ENCODE results near the gene ZYG11A. TPM values are rescaled to one million over a fixed set of nuclear protein-coding genes. Genes with fewer than 3 reads are reported as not detected.

ZYG11A gene
- total and polyA plus RNA-seq, 2 of the 8 experiments (the other 6 are each of a cell fraction or from before 2014, with no cell fraction given): 0.89 to 2.6 TPM

DNA sequence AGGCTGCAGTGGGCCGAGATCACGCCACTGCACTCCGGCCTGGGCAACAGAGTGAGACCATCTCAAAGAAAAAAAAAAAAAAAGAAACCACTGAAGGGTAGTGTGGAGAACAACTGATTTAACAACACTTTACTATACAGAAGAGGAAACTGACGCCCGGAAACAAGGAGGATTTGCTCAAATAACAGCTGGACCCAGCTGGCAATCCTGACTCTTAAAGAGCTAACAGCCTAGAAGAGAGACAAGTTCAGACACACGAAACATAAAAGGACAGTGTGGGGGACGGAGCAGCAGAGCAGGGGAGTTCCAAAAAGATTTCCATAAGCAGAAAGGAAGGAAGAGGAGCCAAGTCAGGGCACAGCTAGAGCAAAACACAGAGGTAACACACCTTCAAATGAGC lies 74.6 kb downstream of the ZYG11A start (continued):
- TF ChIP-seq, protein P1, sequence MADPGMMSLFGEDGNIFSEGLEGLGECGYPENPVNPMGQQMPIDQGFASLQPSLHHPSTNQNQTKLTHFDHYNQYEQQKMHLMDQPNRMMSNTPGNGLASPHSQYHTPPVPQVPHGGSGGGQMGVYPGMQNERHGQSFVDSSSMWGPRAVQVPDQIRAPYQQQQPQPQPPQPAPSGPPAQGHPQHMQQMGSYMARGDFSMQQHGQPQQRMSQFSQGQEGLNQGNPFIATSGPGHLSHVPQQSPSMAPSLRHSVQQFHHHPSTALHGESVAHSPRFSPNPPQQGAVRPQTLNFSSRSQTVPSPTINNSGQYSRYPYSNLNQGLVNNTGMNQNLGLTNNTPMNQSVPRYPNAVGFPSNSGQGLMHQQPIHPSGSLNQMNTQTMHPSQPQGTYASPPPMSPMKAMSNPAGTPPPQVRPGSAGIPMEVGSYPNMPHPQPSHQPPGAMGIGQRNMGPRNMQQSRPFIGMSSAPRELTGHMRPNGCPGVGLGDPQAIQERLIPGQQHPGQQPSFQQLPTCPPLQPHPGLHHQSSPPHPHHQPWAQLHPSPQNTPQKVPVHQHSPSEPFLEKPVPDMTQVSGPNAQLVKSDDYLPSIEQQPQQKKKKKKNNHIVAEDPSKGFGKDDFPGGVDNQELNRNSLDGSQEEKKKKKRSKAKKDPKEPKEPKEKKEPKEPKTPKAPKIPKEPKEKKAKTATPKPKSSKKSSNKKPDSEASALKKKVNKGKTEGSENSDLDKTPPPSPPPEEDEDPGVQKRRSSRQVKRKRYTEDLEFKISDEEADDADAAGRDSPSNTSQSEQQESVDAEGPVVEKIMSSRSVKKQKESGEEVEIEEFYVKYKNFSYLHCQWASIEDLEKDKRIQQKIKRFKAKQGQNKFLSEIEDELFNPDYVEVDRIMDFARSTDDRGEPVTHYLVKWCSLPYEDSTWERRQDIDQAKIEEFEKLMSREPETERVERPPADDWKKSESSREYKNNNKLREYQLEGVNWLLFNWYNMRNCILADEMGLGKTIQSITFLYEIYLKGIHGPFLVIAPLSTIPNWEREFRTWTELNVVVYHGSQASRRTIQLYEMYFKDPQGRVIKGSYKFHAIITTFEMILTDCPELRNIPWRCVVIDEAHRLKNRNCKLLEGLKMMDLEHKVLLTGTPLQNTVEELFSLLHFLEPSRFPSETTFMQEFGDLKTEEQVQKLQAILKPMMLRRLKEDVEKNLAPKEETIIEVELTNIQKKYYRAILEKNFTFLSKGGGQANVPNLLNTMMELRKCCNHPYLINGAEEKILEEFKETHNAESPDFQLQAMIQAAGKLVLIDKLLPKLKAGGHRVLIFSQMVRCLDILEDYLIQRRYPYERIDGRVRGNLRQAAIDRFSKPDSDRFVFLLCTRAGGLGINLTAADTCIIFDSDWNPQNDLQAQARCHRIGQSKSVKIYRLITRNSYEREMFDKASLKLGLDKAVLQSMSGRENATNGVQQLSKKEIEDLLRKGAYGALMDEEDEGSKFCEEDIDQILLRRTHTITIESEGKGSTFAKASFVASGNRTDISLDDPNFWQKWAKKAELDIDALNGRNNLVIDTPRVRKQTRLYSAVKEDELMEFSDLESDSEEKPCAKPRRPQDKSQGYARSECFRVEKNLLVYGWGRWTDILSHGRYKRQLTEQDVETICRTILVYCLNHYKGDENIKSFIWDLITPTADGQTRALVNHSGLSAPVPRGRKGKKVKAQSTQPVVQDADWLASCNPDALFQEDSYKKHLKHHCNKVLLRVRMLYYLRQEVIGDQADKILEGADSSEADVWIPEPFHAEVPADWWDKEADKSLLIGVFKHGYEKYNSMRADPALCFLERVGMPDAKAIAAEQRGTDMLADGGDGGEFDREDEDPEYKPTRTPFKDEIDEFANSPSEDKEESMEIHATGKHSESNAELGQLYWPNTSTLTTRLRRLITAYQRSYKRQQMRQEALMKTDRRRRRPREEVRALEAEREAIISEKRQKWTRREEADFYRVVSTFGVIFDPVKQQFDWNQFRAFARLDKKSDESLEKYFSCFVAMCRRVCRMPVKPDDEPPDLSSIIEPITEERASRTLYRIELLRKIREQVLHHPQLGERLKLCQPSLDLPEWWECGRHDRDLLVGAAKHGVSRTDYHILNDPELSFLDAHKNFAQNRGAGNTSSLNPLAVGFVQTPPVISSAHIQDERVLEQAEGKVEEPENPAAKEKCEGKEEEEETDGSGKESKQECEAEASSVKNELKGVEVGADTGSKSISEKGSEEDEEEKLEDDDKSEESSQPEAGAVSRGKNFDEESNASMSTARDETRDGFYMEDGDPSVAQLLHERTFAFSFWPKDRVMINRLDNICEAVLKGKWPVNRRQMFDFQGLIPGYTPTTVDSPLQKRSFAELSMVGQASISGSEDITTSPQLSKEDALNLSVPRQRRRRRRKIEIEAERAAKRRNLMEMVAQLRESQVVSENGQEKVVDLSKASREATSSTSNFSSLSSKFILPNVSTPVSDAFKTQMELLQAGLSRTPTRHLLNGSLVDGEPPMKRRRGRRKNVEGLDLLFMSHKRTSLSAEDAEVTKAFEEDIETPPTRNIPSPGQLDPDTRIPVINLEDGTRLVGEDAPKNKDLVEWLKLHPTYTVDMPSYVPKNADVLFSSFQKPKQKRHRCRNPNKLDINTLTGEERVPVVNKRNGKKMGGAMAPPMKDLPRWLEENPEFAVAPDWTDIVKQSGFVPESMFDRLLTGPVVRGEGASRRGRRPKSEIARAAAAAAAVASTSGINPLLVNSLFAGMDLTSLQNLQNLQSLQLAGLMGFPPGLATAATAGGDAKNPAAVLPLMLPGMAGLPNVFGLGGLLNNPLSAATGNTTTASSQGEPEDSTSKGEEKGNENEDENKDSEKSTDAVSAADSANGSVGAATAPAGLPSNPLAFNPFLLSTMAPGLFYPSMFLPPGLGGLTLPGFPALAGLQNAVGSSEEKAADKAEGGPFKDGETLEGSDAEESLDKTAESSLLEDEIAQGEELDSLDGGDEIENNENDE (IDR thresholded peaks at IDR 0.05; ENCODE audit: insufficient replicate concordance, low read length): no peak
- TF ChIP-seq POU5F1 (IDR thresholded peaks at IDR 0.05; ENCODE audit: low read depth, low read length): no peak
- TF ChIP-seq RXRA (IDR thresholded peaks at IDR 0.05; ENCODE audit: insufficient read depth, low read depth, low read length): no peak
- TF ChIP-seq RFX5 (IDR thresholded peaks at IDR 0.05; ENCODE audit: borderline replicate concordance, low read depth, low read length): no peak
- TF ChIP-seq EZH2 (IDR thresholded peaks at IDR 0.05; ENCODE audit: low read depth, low read length, severe bottlenecking): no peak
- TF ChIP-seq HDAC6 (IDR thresholded peaks at IDR 0.05; ENCODE audit: low read depth, low read length): no peak
- TF ChIP-seq CTBP2 (IDR thresholded peaks at IDR 0.05; ENCODE audit: borderline replicate concordance, insufficient read depth, insufficient read length, low read length): no peak
- TF ChIP-seq CHD1 (IDR thresholded peaks at IDR 0.05; ENCODE audit: low read depth, low read length): no peak
- no peak for TF ChIP-seq GTF2F1 (IDR thresholded peaks at IDR 0.05; ENCODE audit: borderline replicate concordance, low read depth, low read length)
- TF ChIP-seq RNF2 (IDR thresholded peaks at IDR 0.05; ENCODE audit: borderline replicate concordance, low read depth, low read length, missing control alignments, poor library complexity, severe bottlenecking): no peak
- TF ChIP-seq SIRT6 (IDR thresholded peaks at IDR 0.05; ENCODE audit: low read length): no peak
- TF ChIP-seq SP2 (IDR thresholded peaks at IDR 0.05; ENCODE audit: low read length): no peak
